SK-N-SH (cell line): ENCODE data around the gene GSTM2.

Experiments used
- CHD2 ChIP-seq: fragments of 150-350 bp; IDR thresholded peaks from 2 replicates; pipeline ENCODE4 v1.6.1; 2018; ENCODE audit warnings: low read length; ENCODE audit not compliant: partially characterized antibody
- CTCF ChIP-seq: fragments of 200-600 bp; sonication (generic); IDR thresholded peaks from 2 replicates; pipeline ENCODE4 v1.6.1; 2017; ENCODE audit warnings: antibody characterized with exemption, mild to moderate bottlenecking, moderate library complexity
- EP300 ChIP-seq, 2 experiments: IDR thresholded peaks; 2 replicates each; pipeline versions ENCODE4 v1.4.0 to v1.6.1; 2012; ENCODE audit warnings: borderline replicate concordance in 1 of 2, low read depth in 1 of 2, low read length in 1 of 2
- EZH2phosphoT487 ChIP-seq: fragments of 200-600 bp; sonication (generic); IDR thresholded peaks from 2 replicates; pipeline ENCODE4 v1.6.1; 2017; ENCODE audit warnings: low read depth, mixed run types, mild to moderate bottlenecking, antibody characterized with exemption, moderate library complexity, borderline replicate concordance
- RFX5 ChIP-seq: IDR thresholded peaks from 2 replicates; pipeline ENCODE4 v1.6.1; 2012; ENCODE audit warnings: mild to moderate bottlenecking, improper control_type of control experiment, low read length
- TF ChIP-seq, protein P1 (sequence below): IDR thresholded peaks from 2 replicates; pipeline ENCODE4 v1.4.0; 2012; ENCODE audit warnings: low read depth

GRCh38 chr1:109643385-109644230, 24.2 kb upstream of the GSTM2 start:
- peak; percentile 70 for TF ChIP-seq CTCF
- no peak for TF ChIP-seq RFX5
- no peak for TF ChIP-seq CHD2
- TF ChIP-seq, protein P1, sequence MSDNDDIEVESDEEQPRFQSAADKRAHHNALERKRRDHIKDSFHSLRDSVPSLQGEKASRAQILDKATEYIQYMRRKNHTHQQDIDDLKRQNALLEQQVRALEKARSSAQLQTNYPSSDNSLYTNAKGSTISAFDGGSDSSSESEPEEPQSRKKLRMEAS = no peak
- no peak for TF ChIP-seq EZH2phosphoT487
- no peak for TF ChIP-seq EP300 (IDR thresholded peaks at IDR 0.05; ENCODE audit: borderline replicate concordance in 1 of 2, low read depth in 1 of 2, low read length in 1 of 2)
